ENCODE data around the gene SRRM2.

The SRRM2 gene

GRCh38 chr16:2745116-2745890 lies 7.1 kb upstream of the SRRM2 start:
- Histone ChIP-seq H3K27me3 (ENCODE audit: insufficient read depth, low read length, poor library complexity, severe bottlenecking) (no peaks in the 10 kb centered on the region), H3K79me2 (ENCODE audit: insufficient read depth, low read length) (no peaks in the 10 kb centered on the region), H3K9ac (ENCODE audit: low read depth, low read length, poor library complexity, severe bottlenecking) (no peak overlapping the region), H3K4me1 (ENCODE audit: insufficient read depth, low read length, poor library complexity, severe bottlenecking) (peaks cover 4% of the 10 kb centered on the region), H4K20me1 (ENCODE audit: insufficient read depth, low read length, poor library complexity, severe bottlenecking) (no peaks in the 10 kb centered on the region), H3F3A (ENCODE audit: low read depth) (no peaks in the 10 kb centered on the region), H3K9me2 (replicated peaks; ENCODE audit: low read depth, low read length) (no peaks in the 10 kb centered on the region), H2AFZ (ENCODE audit: low read length) (no peak overlapping the region), H3K36me3 (ENCODE audit: insufficient read depth, low read length) (no peaks in the 10 kb centered on the region), H3K4me3 (ENCODE audit: low read length, poor library complexity, severe bottlenecking) (no peak overlapping the region), H3K9me3 (ENCODE audit: insufficient read depth, low read depth, low read length) (no peaks in the 10 kb centered on the region), H3K4me2 (ENCODE audit: low read depth, low read length, poor library complexity, severe bottlenecking) (no peak overlapping the region)
- TF ChIP-seq EZH2phosphoT487 (IDR thresholded peaks at IDR 0.05; ENCODE audit: borderline replicate concordance) (no peak), CTCF (conservative IDR thresholded peaks at IDR 0.05; ENCODE audit: low read length) (no peak)

DNA sequence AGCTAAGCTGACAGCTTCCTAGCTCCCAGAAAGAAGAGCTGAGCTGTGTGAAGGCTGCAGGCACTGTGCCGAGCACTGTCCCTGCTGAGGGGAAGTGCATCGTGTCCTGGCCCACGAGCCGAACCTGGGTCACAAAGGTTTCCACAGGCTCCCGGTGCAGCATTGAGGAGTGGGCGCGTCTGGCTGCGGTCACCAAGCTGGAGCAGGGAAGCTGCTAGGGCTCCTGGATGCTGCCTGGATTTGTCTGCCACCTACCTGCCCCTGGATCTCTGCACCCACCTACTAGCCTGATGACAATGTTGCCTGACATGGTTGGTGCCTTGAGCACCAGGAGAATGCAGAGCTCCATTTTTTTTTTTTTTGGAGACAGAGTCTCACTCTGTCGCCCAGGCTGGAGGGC lies 6.5 kb upstream of the SRRM2 start:
- Histone ChIP-seq H3K79me2 (ENCODE audit: insufficient read depth, low read length) (peaks cover 6% of the 10 kb centered on the region), H3K9ac (ENCODE audit: low read depth, low read length, poor library complexity, severe bottlenecking) (no peak overlapping the region), H3K4me2 (ENCODE audit: low read depth, low read length, poor library complexity, severe bottlenecking) (no peak overlapping the region), H3K36me3 (ENCODE audit: insufficient read depth, low read length) (no peaks in the 10 kb centered on the region), H3K27me3 (ENCODE audit: insufficient read depth, low read length, poor library complexity, severe bottlenecking) (no peaks in the 10 kb centered on the region), H3F3A (ENCODE audit: low read depth) (no peaks in the 10 kb centered on the region), H3K4me1 (ENCODE audit: insufficient read depth, low read length, poor library complexity, severe bottlenecking) (peaks cover 4% of the 10 kb centered on the region), H4K20me1 (ENCODE audit: insufficient read depth, low read length, poor library complexity, severe bottlenecking) (no peaks in the 10 kb centered on the region), H3K4me3 (ENCODE audit: low read length, poor library complexity, severe bottlenecking) (no peak overlapping the region), H2AFZ (ENCODE audit: low read length) (no peak overlapping the region), H3K9me3 (ENCODE audit: insufficient read depth, low read depth, low read length) (no peaks in the 10 kb centered on the region), H3K9me2 (replicated peaks; ENCODE audit: low read depth, low read length) (no peaks in the 10 kb centered on the region)
- TF ChIP-seq CTCF (conservative IDR thresholded peaks at IDR 0.05; ENCODE audit: low read length), result no peak
- no peak for TF ChIP-seq EZH2phosphoT487 (IDR thresholded peaks at IDR 0.05; ENCODE audit: borderline replicate concordance)

DNA sequence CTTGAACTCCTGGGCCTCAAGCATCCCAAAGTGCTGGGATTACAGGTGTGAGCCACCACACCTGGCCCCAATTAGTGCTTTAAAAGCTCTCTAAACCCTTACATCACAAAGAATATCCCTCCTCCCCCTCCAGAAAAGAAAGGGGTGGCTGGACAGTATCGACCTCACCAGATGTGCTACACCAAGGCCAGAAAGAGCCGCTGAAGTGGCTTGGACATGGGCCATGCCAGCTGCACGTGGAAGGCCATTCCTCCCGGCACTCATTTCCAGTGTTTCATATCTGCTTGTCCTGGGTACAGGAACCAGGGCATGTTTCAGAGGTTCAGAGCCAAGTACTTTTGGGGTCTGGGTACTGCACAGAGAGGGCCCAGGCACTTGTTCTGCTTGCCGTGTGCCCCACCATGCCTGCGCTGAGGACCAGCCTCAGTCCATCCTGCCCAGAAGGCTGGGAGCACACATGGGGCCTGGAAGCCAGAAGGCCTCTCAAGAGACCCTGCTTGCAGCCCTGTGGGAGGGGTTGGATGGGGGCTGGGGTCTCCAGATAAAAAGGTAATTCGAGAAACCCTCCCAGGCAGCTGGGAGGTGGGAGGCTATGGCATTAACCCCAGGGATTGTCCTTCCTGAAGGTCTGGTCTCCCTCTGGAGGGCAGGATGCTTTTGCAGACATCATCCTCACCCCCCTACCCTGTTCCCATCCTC lies 3.5 kb upstream of the SRRM2 start:
- Histone ChIP-seq H3F3A (ENCODE audit: low read depth) (no peaks in the 10 kb centered on the region), H3K9ac (ENCODE audit: low read depth, low read length, poor library complexity, severe bottlenecking) (no peak overlapping the region), H3K4me3 (ENCODE audit: low read length, poor library complexity, severe bottlenecking) (no peak overlapping the region), H3K79me2 (ENCODE audit: insufficient read depth, low read length) (peaks cover 23% of the 10 kb centered on the region), H3K9me2 (replicated peaks; ENCODE audit: low read depth, low read length) (no peaks in the 10 kb centered on the region), H3K4me2 (ENCODE audit: low read depth, low read length, poor library complexity, severe bottlenecking) (no peak overlapping the region), H3K36me3 (ENCODE audit: insufficient read depth, low read length) (no peaks in the 10 kb centered on the region), H3K27me3 (ENCODE audit: insufficient read depth, low read length, poor library complexity, severe bottlenecking) (no peaks in the 10 kb centered on the region), H3K9me3 (ENCODE audit: insufficient read depth, low read depth, low read length) (no peaks in the 10 kb centered on the region), H2AFZ (ENCODE audit: low read length) (no peak overlapping the region), H4K20me1 (ENCODE audit: insufficient read depth, low read length, poor library complexity, severe bottlenecking) (peaks cover 6% of the 10 kb centered on the region), H3K4me1 (ENCODE audit: insufficient read depth, low read length, poor library complexity, severe bottlenecking) (peaks cover 10% of the 10 kb centered on the region)
- TF ChIP-seq EZH2phosphoT487 (IDR thresholded peaks at IDR 0.05; ENCODE audit: borderline replicate concordance) (no peak), CTCF (conservative IDR thresholded peaks at IDR 0.05; ENCODE audit: low read length) (no peak)
